Stimulated activated naive CD4-positive, alpha-beta T cell treated with Interleukin-2 at 50 U/mL for 16 hours (primary cell): ENCODE data around the gene HOXB5.

Experiments used
- DNase-seq: peaks from one replicate; lab custom pipeline; 2025; lab: John Stamatoyannopoulos, UW

HOXB5 gene

GRCh38 chr17:48615963-48616716 is 22.6 kb upstream of the HOXB5 start:
- no peak for DNase-seq

- DNase-seq = no peak
Observed at GRCh38 chr17:48615047-48615962, 21.7 kb upstream of the HOXB5 start, which contains the start of gene HOXB8. HOXB8 (minus strand) TSS chr17:48615292; CDS start chr17:48614704, 588 bp downstream.

GRCh38 chr17:48613862-48614694 is 20.5 kb upstream of the HOXB5 start:
- peak; percentile 10 for DNase-seq

- peak; percentile 41 for DNase-seq
Observed at GRCh38 chr17:48612854-48613691, 19.5 kb upstream of the HOXB5 start.

- no peak for DNase-seq
Observed at GRCh38 chr17:48612456-48612853, 18.9 kb upstream of the HOXB5 start.

GRCh38 chr17:48611681-48612455 is 18.3 kb upstream of the HOXB5 start:
- no peak for DNase-seq

GRCh38 chr17:48611213-48611612 is 17.6 kb upstream of the HOXB5 start:
- DNase-seq = no peak

- peak; percentile 64 for DNase-seq
Observed at GRCh38 chr17:48610282-48611211, 17.0 kb upstream of the HOXB5 start, which contains the start of gene HOXB7. HOXB7 (minus strand) TSS chr17:48611017; CDS start chr17:48610918, 99 bp downstream.

- no peak for DNase-seq
Observed at GRCh38 chr17:48609759-48610281, 16.2 kb upstream of the HOXB5 start.

GRCh38 chr17:48609033-48609432 is 15.5 kb upstream of the HOXB5 start:
- no peak for DNase-seq

- DNase-seq = no peak
Observed at GRCh38 chr17:48608494-48608834, 14.9 kb upstream of the HOXB5 start.

GRCh38 chr17:48606892-48607614 is 13.5 kb upstream of the HOXB5 start:
- DNase-seq = no peak

- DNase-seq = no peak
Observed at GRCh38 chr17:48605991-48606891, 12.7 kb upstream of the HOXB5 start.

GRCh38 chr17:48605409-48605919 is 11.9 kb upstream of the HOXB5 start:
- DNase-seq = no peak

- DNase-seq = no peak
Observed at GRCh38 chr17:48604770-48605329, 11.3 kb upstream of the HOXB5 start, which contains the start of gene HOXB6. HOXB6 (minus strand) TSS chr17:48604986; CDS start chr17:48598150, 6,836 bp downstream.

GRCh38 chr17:48603959-48604769 is 10.6 kb upstream of the HOXB5 start:
- no peak for DNase-seq
